ENCODE data around the gene CST7. TPM values are rescaled to one million over a fixed set of nuclear protein-coding genes. Genes with fewer than 3 reads are reported as not detected.
A peak's percentile ranks its signal among the peaks of the same experiment; 100 is the strongest.

CST7 gene
- total RNA-seq, 4 donors from 2014 or later: 2.5 to 6.1 (median 4.1) TPM

DNA sequence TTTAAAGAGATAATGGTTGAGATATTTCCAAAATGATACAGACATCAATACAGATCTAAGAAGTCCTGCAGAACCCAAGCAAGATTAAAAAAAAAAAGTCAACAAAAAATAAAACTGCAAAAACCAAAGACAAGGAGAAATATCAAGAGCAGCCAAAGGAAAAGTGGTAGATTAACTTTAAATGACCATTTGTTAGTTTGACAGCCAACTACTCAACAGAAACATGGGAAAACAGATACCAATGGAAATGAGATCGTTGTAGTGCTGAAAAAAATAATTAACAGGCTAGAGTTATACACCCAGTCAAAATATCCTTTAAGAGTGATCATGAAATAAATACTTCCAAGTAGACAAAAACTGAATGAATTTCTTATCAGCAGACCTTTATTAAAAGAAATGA, 53.9 kb downstream of the CST7 start:
- Histone ChIP-seq H3K4me3 (no peak overlapping the region), H3K27ac (no peak overlapping the region), H3K27me3 (no peaks in the 10 kb centered on the region), H3K9me3 (no peaks in the 10 kb centered on the region), H3K4me1 (peaks cover 7 to 40% (median 16%) of the 10 kb centered on the region in 3 donors), H3K36me3 (peaks cover 0 to 37% (median 14%) of the 10 kb centered on the region in 3 donors)
- DNase-seq: no peak
- intact Hi-C loops (cut with DNase I): no loop called here
- TF ChIP-seq, protein P1, sequence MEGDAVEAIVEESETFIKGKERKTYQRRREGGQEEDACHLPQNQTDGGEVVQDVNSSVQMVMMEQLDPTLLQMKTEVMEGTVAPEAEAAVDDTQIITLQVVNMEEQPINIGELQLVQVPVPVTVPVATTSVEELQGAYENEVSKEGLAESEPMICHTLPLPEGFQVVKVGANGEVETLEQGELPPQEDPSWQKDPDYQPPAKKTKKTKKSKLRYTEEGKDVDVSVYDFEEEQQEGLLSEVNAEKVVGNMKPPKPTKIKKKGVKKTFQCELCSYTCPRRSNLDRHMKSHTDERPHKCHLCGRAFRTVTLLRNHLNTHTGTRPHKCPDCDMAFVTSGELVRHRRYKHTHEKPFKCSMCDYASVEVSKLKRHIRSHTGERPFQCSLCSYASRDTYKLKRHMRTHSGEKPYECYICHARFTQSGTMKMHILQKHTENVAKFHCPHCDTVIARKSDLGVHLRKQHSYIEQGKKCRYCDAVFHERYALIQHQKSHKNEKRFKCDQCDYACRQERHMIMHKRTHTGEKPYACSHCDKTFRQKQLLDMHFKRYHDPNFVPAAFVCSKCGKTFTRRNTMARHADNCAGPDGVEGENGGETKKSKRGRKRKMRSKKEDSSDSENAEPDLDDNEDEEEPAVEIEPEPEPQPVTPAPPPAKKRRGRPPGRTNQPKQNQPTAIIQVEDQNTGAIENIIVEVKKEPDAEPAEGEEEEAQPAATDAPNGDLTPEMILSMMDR (IDR thresholded peaks at IDR 0.05): no peak
- TF ChIP-seq POLR2A (IDR thresholded peaks at IDR 0.05): no peak
- WGBS, 2 donors: 70 to 87% methylated on average over 1 of the region's 1 CpG

DNA sequence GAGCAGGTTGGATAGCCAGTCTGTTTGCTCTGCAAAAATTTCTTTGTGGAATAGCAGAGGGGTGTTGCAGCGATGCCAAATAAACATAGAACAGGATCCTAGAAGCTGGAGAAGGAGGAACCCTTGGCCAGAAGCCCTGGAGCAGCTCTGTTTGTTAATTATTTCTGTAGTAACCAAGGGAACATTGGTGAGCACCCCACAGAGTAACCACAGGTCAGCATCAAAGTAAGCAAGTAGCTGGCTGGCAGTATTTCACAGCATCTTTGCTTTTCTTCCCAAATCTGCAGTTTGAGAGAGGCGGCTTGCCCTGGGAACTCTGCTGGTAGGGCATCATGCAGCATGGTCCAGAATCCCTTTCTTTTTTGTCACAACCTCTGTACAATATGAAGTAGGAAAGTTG, 56.2 kb downstream of the CST7 start:
- no peaks in the 10 kb centered on the region for H3K9me3 ChIP-seq
- TF ChIP-seq POLR2A (IDR thresholded peaks at IDR 0.05): no peak
- TF ChIP-seq, protein P1 (IDR thresholded peaks at IDR 0.05): no peak
- DNase-seq: no peak
- intact Hi-C loops (cut with DNase I): no loop called here
- no peak overlapping the region for H3K4me3 ChIP-seq
- peaks cover 0 to 35% (median 5%) of the 10 kb centered on the region in 3 donors for H3K4me1 ChIP-seq
- peak overlapping the region in 2 of 4 donors; percentile 50 to 67 for H3K27ac ChIP-seq
- H3K27me3 ChIP-seq: no peaks in the 10 kb centered on the region
- H3K36me3 ChIP-seq: peaks cover 0 to 59% (median 14%) of the 10 kb centered on the region in 3 donors
- 60% methylated on average over 2 of the region's 2 CpGs for WGBS, 2 donors

DNA sequence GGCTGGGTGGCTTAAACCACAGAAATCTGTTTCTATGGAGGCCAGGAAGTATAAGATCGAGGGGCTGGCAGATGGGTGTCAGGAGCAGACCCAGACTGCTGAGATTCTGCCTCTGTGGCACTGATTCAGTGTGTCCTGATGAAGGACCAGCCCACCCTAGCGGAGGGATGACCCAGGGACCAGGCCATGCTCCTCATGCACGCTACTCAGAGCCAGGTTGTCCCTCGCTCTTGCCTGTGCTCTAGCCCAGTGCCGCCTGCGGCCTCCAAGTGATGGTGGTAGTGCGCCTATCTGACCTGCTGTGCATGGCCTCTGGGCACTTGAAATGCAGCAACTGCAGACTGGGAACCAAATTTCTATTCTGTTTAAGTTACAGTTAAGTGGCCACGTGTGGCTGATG, 56.6 kb downstream of the CST7 start:
- Histone ChIP-seq H3K9me3 (no peaks in the 10 kb centered on the region), H3K27ac (peak overlapping the region in 2 of 4 donors; percentile 50 to 67), H3K4me3 (no peak overlapping the region), H3K36me3 (peaks cover 0 to 63% (median 14%) of the 10 kb centered on the region in 3 donors), H3K27me3 (no peaks in the 10 kb centered on the region), H3K4me1 (peaks cover 0 to 30% (median 4%) of the 10 kb centered on the region in 3 donors)
- no peak for TF ChIP-seq POLR2A (IDR thresholded peaks at IDR 0.05)
- TF ChIP-seq, protein P1 (IDR thresholded peaks at IDR 0.05): no peak
- no peak for DNase-seq
- intact Hi-C loops (cut with DNase I): no loop called here
- 63 to 82% methylated on average over 2 to 3 of the region's 8 CpGs for WGBS, 2 donors

DNA sequence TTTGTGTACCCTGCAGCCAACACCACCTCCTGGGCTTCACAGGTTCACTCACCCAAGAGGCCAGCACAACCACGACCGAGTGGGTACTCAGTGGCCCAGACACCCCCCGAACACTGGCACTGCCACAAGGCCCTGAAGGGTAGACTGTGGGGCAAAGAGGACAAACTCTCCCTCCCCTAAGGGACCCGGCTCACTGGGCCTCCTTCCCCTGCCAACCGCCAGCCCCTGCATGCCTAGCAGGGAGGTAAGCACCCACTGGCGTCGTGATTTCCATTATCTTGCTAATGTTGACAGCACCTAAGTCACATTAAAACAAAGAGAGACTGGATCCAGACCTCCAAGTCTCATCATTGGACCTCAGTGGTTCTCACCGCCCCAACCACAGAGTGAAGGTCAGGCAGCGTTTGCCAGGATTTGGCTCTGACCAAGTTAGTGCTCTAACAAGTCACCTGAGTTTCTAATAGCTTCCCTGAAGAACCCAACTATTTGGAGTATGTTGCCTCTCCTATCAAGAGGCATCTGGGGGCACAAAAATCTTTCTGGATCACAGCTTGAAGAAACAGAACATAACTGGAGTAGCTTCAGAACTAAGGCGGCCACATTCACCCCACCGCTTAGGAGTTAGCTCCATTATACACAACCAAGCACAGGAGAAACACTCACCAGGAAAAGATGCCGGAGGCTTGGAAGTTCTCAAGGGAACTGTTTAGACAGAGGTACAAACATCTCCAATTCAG, 57.5 kb downstream of the CST7 start:
- H3K4me3 ChIP-seq: no peak overlapping the region
- H3K27me3 ChIP-seq: no peaks in the 10 kb centered on the region
- H3K27ac ChIP-seq: peak overlapping the region in 3 of 4 donors; percentile 17 to 67 (median 17)
- no peaks in the 10 kb centered on the region for H3K9me3 ChIP-seq
- intact Hi-C loops (cut with DNase I): no loop called here
- 82 to 92% methylated on average over 3 to 12 of the region's 12 CpGs for WGBS, 2 donors
- peaks cover 0 to 25% (median 0%) of the 10 kb centered on the region in 3 donors for H3K4me1 ChIP-seq
- TF ChIP-seq, protein P1 (IDR thresholded peaks at IDR 0.05): no peak
- TF ChIP-seq POLR2A (IDR thresholded peaks at IDR 0.05): no peak
- peaks cover 0 to 73% (median 18%) of the 10 kb centered on the region in 3 donors for H3K36me3 ChIP-seq
- DNase-seq: no peak

DNA sequence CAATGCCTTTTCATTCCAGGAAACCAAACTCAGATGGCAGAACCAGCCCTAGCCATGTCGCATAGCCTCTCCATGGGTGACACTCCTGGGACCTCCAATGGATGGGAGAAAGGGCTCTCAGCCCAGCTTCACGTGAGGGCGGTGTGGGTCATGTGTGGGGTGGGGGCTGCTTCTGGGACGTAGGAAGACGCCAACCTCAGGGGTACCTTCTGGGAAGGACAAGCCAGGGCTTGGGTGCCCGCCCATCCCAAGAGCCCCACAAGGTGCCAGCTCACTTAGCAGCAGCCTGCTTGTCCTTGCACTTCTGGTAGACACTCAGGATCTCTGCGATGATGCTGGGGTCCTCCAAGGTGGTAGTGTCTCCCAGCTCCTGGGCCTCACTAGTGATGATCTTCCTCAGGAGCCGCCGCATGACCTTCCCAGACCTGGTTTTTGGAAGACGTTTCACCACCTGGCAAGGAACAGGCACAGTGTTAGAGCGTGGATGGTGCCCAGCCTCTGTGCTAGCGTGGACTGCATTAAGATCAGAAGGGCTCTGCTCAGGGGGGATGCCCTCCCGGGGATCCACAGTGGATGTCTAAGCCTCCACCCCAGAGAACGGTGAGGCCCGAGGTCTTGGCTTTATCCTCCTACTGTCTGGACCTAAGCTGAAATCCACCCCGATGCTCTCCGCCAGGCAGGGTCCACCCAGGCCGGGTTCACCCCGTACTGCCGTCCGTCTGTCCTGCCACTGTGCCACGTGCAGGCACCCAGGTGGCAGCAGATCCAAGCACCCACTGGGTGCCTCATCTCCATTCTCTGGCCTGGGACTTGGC, 58.6 kb downstream of the CST7 start:
- DNase-seq: no peak
- peaks cover 0 to 84% (median 25%) of the 10 kb centered on the region in 3 donors for H3K36me3 ChIP-seq
- 99% methylated on average over 12 to 15 of the region's 22 CpGs for WGBS, 2 donors

More for the DNA sequence above, 58.6 kb downstream of the CST7 start:
- Histone ChIP-seq H3K4me3 (no peak overlapping the region), H3K9me3 (no peaks in the 10 kb centered on the region), H3K27me3 (no peaks in the 10 kb centered on the region), H3K4me1 (peaks cover 0 to 25% (median 0%) of the 10 kb centered on the region in 3 donors), H3K27ac (no peak overlapping the region)
- TF ChIP-seq POLR2A (IDR thresholded peaks at IDR 0.05): no peak
- TF ChIP-seq, protein P1 (IDR thresholded peaks at IDR 0.05): no peak
- intact Hi-C loops (cut with DNase I): no loop called here

Measured in esophagus squamous epithelium (tissue), 5 donors.